ENCODE data around the gene CRYBB3. TPM values are rescaled to one million over a fixed set of nuclear protein-coding genes. Genes with fewer than 3 reads are reported as not detected.

CRYBB3 gene
- total and polyA plus RNA-seq, 2 of the 13 experiments (the other 11 are each of a cell fraction or from before 2014, with no cell fraction given): 0.18 to 0.28 TPM

- no peak for TF ChIP-seq AHDC1 (CRISPR knock-in tag; IDR thresholded peaks at IDR 0.05; ENCODE audit: borderline replicate concordance)
- no peak for TF ChIP-seq MXD3 (CRISPR knock-in tag; IDR thresholded peaks at IDR 0.05)
- no peak for TF ChIP-seq KAT2B (IDR thresholded peaks at IDR 0.05; ENCODE audit: borderline replicate concordance, low read depth, low read length)
- no peak for TF ChIP-seq SAP130 (CRISPR knock-in tag; IDR thresholded peaks at IDR 0.05; ENCODE audit: low read depth)
- no peak for TF ChIP-seq ZMYM4 (CRISPR knock-in tag; IDR thresholded peaks at IDR 0.05)
- no peak for TF ChIP-seq ZBTB21 (CRISPR knock-in tag; IDR thresholded peaks at IDR 0.05)
- no peak for TF ChIP-seq RNF2 (conservative IDR thresholded peaks at IDR 0.05; ENCODE audit: low read depth)
- no peak for TF ChIP-seq ZNF329 (CRISPR knock-in tag; IDR thresholded peaks at IDR 0.05; ENCODE audit: low read depth)
Measured at GRCh38 chr22:25170426-25170980, 29.2 kb upstream of the CRYBB3 start (continued).

Data from HepG2 (cell line).